ENCODE data around the gene RNF215. TPM values are rescaled to one million over a fixed set of nuclear protein-coding genes. Genes with fewer than 3 reads are reported as not detected.

Gene RNF215
- total and polyA plus RNA-seq, 10 of the 15 experiments (the other 5 are each of a cell fraction or from before 2014, with no cell fraction given): 0.31 to 7.6 (median 3.0) TPM; not detected in 1

GRCh38 chr22:30336752-30337460 lies 50.3 kb downstream of the RNF215 start (continued):
- no peak for TF ChIP-seq SMAD1 (IDR thresholded peaks at IDR 0.05; ENCODE audit: low read depth, partially characterized antibody)

DNA sequence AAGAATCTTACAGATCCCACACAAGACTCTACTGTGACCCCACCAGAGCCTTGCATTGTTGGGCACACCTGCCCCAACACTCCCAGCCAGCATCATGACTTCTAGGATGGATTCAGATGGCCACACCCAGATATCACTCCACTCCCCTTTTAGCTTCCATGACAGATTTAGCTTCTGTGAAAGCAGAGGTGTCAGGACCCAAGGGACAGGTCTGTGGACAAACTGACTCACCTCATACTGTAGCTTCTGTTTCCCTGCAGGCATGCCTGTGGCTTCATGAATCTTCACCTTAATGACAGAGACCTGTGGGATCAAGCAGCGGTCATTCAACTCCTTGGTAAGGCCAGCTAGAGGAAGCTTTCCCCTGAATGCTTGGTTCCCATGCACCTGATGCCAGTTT lies 52.0 kb downstream of the RNF215 start:
- H3K9me3 ChIP-seq (replicated peaks; ENCODE audit: control insufficient read depth, insufficient read depth, low read length): no peaks in the 10 kb centered on the region
- no peak for DNase-seq (ENCODE audit: low read depth, low spot score)
- no peaks in the 10 kb centered on the region for H3K79me2 ChIP-seq (ENCODE audit: control insufficient read depth, insufficient read depth, low read length)
- POLR2A ChIA-PET: interaction anchor here (1.1 kb wide), 1 partner anchor 8 kb away, joined by 4 read pairs; the partner anchor contains the start of gene TBC1D10A
- H3K27ac ChIP-seq (ENCODE audit: control insufficient read depth, insufficient read depth): no peak overlapping the region
- BruUV-seq (replicated peaks): no TSS peak
- H3K4me3 ChIP-seq: no peak overlapping the region
- FAIRE-seq: no peak
- H4K20me1 ChIP-seq (ENCODE audit: control insufficient read depth, insufficient read depth): no peaks in the 10 kb centered on the region
- H3K9ac ChIP-seq (ENCODE audit: control insufficient read depth, insufficient read depth, low read length): no peak overlapping the region
- H3K4me2 ChIP-seq (ENCODE audit: control insufficient read depth, insufficient read depth): no peak overlapping the region
- ATAC-seq: no peak
- in situ Hi-C loops (cut with MboI): no loop called here
- intact Hi-C loops (cut with micrococcal nuclease; ENCODE audit: unreplicated experiment): no loop called here
- 100% methylated on average over 1 of the region's 1 CpG for WGBS (ENCODE audit: insufficient coverage, insufficient replicate concordance, low lambda C conversion rate, missing lambda C conversion rate)
- H2AFZ ChIP-seq (ENCODE audit: control insufficient read depth, low read depth, low read length): no peak overlapping the region
- SMC1A ChIA-PET (ENCODE audit: uncharacterized antibody, unreplicated experiment): interaction anchor here (1.0 to 1.1 kb wide), 3 partner anchors 19 to 74 kb away, joined by 3 to 4 read pairs (median 3); no protein-coding TSS in a partner anchor
- no peaks in the 10 kb centered on the region for H3K4me1 ChIP-seq (ENCODE audit: control insufficient read depth, insufficient read depth, low read length)
- CTCF ChIA-PET: interaction anchor here (2.2 kb wide), 1 partner anchor 47 kb away, joined by 16 read pairs; the partner anchor contains the start of gene CASTOR1
- RAD21 ChIA-PET (ENCODE audit: unreplicated experiment): interaction anchor here (0.7 kb wide), 1 partner anchor 8 kb away, joined by 4 read pairs; the partner anchor contains the start of gene TBC1D10A
- H3K27me3 ChIP-seq (replicated peaks in 1 of 2; ENCODE audit: control insufficient read depth in 2 of 2, insufficient read depth in 2 of 2, low read length in 1 of 2): no peaks in the 10 kb centered on the region
- H3K36me3 ChIP-seq (ENCODE audit: control insufficient read depth in 2 of 2, insufficient read depth in 2 of 2, low read length in 1 of 2): peaks cover 54 to 70% of the 10 kb centered on the region in 2 experiments
- TF ChIP-seq NR2C1 (IDR thresholded peaks at IDR 0.05): no peak
- TF ChIP-seq, protein P1, sequence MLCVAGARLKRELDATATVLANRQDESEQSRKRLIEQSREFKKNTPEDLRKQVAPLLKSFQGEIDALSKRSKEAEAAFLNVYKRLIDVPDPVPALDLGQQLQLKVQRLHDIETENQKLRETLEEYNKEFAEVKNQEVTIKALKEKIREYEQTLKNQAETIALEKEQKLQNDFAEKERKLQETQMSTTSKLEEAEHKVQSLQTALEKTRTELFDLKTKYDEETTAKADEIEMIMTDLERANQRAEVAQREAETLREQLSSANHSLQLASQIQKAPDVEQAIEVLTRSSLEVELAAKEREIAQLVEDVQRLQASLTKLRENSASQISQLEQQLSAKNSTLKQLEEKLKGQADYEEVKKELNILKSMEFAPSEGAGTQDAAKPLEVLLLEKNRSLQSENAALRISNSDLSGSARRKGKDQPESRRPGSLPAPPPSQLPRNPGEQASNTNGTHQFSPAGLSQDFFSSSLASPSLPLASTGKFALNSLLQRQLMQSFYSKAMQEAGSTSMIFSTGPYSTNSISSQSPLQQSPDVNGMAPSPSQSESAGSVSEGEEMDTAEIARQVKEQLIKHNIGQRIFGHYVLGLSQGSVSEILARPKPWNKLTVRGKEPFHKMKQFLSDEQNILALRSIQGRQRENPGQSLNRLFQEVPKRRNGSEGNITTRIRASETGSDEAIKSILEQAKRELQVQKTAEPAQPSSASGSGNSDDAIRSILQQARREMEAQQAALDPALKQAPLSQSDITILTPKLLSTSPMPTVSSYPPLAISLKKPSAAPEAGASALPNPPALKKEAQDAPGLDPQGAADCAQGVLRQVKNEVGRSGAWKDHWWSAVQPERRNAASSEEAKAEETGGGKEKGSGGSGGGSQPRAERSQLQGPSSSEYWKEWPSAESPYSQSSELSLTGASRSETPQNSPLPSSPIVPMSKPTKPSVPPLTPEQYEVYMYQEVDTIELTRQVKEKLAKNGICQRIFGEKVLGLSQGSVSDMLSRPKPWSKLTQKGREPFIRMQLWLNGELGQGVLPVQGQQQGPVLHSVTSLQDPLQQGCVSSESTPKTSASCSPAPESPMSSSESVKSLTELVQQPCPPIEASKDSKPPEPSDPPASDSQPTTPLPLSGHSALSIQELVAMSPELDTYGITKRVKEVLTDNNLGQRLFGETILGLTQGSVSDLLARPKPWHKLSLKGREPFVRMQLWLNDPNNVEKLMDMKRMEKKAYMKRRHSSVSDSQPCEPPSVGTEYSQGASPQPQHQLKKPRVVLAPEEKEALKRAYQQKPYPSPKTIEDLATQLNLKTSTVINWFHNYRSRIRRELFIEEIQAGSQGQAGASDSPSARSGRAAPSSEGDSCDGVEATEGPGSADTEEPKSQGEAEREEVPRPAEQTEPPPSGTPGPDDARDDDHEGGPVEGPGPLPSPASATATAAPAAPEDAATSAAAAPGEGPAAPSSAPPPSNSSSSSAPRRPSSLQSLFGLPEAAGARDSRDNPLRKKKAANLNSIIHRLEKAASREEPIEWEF (IDR thresholded peaks at IDR 0.05; ENCODE audit: insufficient replicate concordance, low read depth, low read length): no peak
- TF ChIP-seq, protein P2, sequence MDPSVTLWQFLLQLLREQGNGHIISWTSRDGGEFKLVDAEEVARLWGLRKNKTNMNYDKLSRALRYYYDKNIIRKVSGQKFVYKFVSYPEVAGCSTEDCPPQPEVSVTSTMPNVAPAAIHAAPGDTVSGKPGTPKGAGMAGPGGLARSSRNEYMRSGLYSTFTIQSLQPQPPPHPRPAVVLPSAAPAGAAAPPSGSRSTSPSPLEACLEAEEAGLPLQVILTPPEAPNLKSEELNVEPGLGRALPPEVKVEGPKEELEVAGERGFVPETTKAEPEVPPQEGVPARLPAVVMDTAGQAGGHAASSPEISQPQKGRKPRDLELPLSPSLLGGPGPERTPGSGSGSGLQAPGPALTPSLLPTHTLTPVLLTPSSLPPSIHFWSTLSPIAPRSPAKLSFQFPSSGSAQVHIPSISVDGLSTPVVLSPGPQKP (IDR thresholded peaks at IDR 0.05; ENCODE audit: low read depth, low read length): no peak
- TF ChIP-seq ZNF384 (IDR thresholded peaks at IDR 0.05; ENCODE audit: borderline replicate concordance, low read depth, low read length): no peak
- no peak for TF ChIP-seq ATF3 (IDR thresholded peaks at IDR 0.05; ENCODE audit: borderline replicate concordance, extremely low read depth, low read depth, low read length)
- TF ChIP-seq, protein P3, sequence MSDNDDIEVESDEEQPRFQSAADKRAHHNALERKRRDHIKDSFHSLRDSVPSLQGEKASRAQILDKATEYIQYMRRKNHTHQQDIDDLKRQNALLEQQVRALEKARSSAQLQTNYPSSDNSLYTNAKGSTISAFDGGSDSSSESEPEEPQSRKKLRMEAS (IDR thresholded peaks at IDR 0.05; ENCODE audit: low read depth, low read length): no peak
- TF ChIP-seq LARP7 (IDR thresholded peaks at IDR 0.05): no peak
- no peak for TF ChIP-seq GATAD2B (conservative IDR thresholded peaks at IDR 0.05; ENCODE audit: low read depth)
- TF ChIP-seq POLR2A (IDR thresholded peaks at IDR 0.05; ENCODE audit: low read depth, low read length): no peak
- no peak for TF ChIP-seq SREBF2 (IDR thresholded peaks at IDR 0.05; ENCODE audit: low read length)
- no peak for TF ChIP-seq NFYA (IDR thresholded peaks at IDR 0.05; ENCODE audit: borderline replicate concordance, low read depth, low read length)

All from GM12878 (cell line).